COR-L47 (cell line): ENCODE measurements around the gene TBX5.

Experiments used
- DNase-seq: peaks from one replicate; lab custom pipeline; 2025; lab: John Stamatoyannopoulos, UW

The TBX5 gene

DNA sequence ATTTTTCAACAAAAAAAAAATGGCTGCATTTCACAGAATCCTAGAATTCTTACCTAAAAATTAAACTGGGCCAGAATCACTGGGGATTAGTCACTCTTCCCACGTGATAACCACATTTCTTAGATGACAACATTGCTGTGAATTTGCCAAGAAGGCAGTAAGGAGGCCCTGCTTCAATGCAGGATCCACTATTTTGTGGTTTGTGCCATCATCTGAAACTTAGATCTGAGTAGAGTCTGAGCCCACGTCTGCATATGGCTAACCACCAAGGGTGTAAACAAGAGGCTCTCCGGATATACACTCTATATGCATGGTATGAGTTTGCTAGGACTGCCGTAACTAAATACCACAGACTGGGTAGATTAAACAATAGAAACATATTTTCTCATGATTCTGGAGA, 24.4 kb upstream of the TBX5 start:
- DNase-seq = no peak

DNA sequence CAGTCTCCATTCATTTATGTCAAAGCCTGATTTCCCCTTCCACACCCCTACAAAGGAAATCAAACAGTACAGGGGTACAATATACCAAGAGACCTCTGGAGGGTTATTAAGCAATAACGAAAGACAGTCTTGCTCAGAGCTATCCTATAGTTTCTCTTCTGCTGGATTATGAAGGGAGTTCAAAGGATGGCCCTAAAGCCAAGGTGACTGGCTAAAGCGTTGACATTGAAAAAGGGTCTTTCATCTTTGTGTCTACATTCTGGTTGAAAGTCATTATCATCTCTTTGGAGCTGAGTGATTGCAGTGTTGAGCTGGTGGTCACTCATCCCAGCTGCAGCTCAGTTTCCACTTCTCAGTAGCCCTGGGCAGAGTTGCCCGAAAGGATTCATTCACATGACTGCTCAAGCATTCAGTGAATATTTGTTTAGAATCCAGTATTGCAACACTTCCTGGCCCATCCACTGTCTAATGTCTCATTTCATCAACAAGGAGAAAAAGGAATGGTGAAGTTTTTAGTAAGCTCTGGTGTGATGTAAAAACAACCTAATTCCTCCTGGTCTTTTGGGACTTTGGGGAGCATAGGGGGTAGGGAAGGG, 19.2 kb upstream of the TBX5 start:
- no peak for DNase-seq

- DNase-seq = no peak
These were observed 15.0 kb upstream of the TBX5 start for GRCh38 chr12:114420944-114421335.

DNA sequence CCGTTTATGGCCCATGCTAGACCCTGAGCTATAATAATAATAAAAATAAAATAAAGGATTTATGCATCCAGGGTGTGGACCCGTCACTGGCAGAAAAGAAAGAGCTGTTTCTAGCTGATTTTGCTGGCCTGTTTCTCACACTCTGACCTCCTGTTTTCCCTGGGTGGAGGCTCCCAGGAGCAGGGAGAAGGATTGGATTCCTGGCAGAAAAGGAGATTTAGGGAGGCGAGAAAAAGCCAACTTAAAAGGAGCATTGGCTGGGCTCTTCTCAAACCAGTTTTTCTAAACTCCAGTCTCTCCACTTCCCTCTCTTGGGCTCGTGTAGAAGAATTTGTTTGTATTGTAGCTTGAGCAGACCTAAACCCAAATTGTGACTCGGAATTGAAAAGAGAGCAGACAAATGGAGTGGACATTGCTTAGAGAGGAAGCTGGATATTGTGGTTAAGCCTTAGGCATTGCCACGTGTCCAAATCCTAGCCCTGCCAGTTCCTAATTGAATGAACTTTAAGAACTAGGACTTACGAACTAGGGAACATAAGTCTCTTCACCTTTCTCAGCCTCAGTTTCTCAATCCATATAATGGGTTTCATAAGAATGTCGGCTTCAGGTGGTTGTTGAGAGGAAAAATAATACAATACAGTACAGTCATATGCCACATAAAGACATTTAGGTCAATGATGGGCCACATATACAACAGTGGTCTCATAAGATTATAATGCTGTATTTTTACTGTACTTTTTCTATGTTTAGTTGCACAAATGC, 14.4 kb upstream of the TBX5 start:
- DNase-seq = no peak

DNA sequence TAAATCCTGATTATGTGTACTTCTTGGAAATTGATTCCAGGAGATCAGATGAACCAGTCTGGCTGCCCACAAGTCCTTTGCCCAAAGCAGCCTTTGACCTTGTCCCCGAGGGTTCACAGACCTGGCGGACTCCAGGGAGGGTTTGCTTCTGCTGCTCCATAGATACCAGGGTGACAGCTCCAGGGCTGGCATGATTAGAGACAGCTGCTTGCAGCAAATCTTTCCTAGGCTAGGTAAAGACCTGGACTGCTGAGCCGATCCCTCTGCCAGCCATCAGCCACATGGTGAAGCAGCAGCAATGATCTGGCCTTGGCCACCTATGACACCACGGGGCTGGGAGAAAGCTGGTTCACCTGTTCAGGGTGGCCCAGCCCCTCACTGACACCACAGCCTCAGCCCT, 10.1 kb upstream of the TBX5 start:
- no peak for DNase-seq

DNA sequence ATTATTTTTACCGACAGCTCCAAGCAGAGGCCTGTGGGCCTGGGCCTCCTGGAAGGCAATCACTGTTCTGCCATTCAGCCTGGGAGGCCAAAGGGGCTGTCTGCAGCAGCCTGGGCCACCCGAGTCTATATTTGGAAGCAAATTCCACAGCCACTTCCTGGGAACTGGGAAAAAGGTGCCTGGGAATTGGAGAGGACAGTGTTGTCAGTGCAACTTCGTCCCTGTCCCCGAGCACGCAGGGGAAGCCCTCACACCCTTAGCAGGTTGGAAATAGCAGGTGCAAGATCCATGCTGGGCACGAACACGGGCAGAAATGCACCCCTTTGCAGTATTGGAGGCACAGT, 9.6 kb upstream of the TBX5 start:
- DNase-seq = no peak

GRCh38 chr12:114414866-114415524, 9.1 kb upstream of the TBX5 start:
- no peak for DNase-seq

DNA sequence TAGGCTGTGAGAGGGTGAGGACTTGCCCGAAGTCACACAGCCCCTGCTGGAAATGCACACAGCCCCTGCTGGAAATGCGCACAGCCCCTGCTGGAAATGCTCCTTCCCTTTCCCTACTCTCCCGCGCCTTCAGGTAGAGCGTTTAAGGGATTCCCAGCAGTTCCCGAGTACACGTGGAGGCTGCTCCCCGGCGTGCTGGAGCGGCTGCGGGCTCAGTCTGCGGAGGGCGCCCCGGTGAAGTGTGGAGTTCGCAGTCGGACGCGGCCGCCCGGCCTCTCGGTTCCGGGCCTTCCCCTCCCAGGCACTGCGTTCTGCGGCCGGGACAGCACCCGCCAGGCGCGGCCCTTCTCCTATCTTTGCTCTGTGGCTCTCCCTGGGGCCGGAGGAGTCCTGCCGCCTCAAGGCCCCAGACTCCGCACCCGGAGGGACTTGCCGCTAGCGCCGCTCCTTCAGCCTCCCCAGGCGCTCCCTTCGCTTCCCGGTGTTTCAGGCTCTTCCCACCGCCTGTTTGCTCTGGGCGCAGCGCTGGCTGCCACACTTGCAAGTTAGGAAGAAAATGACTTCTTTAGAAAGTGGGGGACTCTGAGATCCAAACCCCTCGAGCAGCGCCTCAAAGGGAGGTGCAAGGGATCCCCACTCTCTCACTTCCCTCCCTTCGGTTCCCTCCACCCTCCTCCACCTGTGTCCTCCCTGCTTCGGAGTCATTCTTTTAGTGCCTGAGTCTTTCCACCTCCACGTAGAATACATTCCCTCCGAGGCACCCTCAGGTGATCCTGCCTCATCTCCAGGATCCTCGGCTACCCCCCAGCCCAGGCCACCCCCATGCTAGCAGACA, 8.3 kb upstream of the TBX5 start:
- no peak for DNase-seq

DNA sequence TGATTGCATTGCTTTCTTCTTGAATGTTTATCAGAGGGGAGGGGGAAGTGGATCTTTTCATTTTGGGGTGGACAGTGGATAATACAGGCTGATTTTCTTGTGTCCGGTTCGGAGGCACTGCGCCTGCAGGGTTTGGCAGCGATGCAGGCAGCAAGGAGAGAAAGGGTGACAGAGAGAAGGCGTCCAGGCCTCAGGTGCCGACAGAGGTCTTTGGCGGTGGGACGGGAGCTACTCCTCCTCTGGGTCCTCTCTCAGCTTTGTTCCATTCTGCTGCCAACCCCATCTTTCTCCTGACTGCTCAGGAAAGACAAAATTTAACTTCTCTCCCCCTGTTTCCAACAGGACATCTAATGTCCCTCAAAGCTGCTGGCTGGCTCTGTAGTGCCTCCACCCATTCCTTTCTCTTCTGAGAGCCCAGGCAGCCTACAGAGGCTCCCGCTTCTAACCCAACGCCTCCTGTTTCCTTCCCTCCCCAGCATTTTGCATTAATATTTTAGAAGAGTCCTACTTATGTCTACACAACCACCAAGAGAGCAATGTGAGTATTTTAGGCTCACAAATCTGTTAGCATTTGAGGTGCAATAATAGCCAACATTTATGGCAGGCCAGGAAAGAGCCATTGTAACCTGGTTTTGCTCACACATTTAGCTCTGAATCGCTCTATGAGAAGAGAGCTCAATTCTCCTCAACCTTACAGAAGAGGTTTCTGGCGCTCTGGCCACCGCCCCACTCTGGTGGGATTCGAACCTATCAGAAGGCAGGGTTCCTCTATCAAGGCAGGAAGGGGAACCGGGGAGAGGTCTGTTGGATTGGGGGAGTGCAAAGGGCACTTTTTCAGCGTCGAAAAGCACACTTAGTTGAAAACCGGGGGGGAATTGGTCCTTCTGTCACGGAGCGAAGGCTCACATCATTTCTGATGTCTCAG, 7.1 kb upstream of the TBX5 start:
- no peak for DNase-seq

GRCh38 chr12:114412307-114412706, 6.4 kb upstream of the TBX5 start:
- DNase-seq = no peak

DNA sequence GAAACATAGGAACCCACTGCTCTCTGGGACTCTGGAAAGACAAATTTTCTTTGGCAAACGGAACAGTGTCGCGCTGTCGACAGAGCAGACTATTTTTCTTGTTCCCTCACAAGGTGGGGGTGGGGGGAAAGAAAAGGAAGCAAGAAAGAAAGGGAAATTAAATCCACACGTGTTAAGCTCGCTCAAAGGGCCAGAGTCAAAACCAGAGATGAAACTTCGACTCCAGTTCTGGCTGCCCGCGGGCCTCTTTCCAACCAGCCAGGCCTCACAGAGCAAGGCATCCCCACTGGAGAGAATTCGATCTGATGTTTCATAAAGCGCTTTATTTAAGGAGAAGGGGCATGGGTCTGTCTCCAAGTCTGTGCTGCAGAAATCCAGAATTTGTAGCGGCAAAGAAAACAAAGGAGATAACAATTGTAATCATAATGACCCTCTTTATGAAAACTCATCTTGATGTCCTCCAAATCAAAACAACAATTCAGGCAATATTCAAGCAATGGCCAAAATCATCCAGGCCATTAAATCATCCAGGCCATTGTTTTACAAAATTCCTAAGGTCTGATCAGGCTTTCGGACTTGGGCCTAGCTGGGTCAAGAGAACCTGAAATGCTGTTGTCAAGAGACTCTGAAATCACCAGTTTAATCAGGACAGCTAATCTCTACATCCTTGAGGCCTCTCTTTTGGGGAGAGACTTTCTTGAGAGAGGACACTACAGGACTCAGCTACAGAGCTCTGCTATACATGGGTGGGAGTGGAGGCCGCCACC, 5.3 kb upstream of the TBX5 start:
- DNase-seq = no peak

GRCh38 chr12:114409852-114410600, 4.1 kb upstream of the TBX5 start:
- DNase-seq = no peak

DNA sequence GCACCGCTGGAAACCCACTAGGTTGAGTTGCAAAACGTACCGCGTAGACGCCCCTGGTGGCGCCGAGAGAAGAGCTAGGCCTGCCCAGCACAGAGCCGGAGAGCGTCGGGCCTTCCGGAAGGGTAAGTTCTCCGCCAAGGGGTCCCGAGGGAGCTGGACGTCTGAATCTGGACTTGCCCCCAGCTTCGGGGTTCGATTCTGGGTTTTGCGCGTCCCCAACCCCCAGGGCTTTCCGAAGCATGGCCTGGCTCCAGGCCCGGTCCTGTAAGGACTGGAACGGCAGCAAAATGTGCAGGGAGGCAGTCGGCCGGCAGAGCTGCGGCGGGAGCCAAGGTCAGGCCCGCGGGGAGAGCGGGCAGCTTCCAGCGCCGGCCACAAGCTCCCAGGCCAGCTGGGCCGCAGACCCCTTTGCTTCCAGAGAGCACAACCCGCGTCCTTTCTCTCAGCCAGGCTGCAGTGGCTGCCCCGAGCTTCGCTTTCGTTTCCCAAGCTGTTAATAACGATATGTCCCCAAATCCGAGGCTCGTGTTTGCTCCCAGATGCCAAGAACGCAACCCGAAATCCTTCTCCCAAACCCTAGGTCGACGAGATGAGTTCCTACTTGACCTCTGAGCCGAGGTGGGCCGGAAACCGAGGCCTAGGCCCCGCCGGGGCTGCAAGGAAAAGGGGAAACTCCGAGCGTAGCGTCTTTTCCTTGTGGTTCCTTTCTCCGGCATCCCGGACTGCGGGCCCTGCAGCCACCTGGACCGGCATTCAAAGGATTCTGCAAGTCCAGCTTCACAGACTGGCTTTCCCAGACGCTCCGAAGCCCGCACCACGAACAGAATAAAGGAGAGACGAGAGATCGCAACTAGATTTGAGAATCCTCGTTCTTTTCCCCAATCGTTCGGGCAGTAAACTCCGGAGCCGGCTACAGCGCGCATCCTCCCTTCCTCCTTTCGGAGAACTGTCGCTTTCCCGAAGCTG, 3.2 kb upstream of the TBX5 start:
- DNase-seq = no peak

GRCh38 chr12:114408471-114408885, 2.5 kb upstream of the TBX5 start:
- no peak for DNase-seq

DNA sequence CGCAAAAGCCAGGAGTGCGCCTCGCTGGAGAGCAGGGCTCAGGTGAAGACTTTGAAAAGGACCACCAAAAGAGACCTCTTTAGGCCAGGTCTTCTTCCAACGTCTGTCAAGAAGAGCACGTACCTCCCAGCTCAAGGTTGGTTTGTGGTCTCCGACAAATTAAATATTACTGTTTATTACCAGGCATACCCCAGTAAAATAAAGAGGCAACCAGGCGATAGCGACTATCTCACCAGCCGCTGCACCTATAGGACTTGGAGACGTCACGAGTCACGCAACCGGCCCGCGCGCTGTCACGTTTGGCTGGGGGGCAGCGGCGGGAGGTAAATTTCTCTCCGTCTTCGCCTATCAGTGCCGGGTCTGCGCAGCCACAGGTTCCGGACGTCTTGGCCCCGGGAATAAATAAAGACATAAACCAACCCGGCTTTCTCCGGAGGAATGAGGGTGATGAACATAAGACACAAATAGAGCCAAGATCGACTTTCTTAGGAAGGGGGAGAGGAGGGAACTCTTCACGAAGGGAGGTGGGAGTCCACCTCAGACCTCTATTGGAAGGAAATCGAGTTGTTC, 2.0 kb upstream of the TBX5 start:
- DNase-seq = no peak

DNA sequence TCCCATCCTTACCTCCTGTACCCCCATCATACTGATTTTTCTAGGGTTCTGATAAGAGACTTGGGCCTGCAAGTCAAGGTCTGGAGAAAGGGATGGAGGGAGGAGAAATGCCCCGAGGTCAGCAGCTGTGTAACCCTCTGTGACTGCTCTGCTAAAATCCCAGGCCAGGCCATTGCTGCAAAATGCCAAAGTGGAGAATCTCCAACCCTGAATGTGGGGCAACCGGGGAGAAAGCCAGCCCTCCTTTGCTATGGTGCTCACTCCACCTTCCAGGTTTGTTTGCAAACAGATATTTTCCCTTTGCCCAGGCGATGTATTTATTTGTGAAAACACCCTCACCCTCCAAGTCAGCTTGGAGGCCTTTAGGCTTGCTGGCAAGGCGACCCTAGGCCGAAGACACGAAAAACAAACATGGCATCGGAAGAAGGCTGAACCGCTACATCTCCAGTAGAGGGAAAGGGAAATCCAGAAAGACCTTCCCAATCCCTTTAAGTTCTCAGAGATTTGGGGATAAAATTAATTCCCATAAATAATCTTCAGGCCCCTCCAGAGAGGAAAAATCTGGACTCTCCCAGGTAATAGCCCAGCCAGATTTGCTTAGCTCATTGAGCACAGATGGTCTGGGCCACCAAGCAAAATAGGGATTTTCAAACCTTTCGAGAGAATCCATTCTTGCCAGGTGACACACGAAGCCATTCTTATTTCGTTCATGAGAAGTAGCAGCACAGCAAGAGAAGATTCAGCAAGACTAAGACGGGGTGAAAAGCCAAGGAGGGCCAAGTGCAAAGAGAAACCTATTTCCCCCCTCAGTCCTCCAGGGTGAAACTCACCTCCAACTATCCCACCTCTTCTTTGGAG, 1.3 kb upstream of the TBX5 start:
- DNase-seq = no peak

DNA sequence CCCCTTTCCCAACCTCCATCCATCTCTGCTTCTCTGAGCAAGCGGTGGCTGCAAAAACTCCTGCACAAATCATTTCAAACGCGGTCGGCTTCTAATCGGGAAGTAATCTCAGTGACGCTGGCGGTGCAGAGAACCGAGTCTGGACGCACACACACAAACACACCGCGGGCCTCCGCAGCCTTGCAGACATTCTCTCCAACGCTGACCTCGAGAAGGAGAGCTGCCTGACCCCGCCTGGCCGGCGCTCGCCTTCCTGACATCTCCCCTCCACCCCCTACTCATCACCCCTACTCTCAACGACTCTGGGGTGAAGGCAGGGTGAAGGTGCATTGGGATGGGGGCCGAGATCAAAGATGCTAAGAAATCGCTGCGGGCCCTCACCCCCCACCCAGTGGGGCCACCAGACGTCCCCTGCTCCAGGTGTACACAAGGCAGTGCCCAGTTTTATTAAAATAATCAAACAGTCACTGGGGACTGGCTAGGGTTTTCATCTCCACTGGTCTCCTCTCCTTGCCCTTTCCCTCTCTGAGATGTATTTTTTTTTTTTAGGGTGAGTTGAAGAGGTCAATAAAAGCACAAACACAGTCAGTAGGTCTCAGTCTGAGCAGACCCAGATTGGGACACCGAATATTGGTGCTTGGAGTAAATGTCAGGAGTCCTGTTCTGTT, 506 bp upstream of the TBX5 start:
- no peak for DNase-seq
